HG03432 (cell line): Measurements from ENCODE around the gene ALG12.

Experiments
- ATAC-seq: cut with Tn5 transposase; IDR thresholded peaks from one replicate; pipeline ENCODE4 v1.9.1; 2021; ENCODE audit warnings: mild to moderate bottlenecking, moderate library complexity; ENCODE audit not compliant: unreplicated experiment

Gene ALG12

GRCh38 chr22:49913446-49913845, 4.8 kb downstream of the ALG12 start:
- ATAC-seq = no peak

- ATAC-seq = no peak
Observed at GRCh38 chr22:49913026-49913425, 5.2 kb downstream of the ALG12 start.

- no peak for ATAC-seq
Observed at GRCh38 chr22:49911881-49912625, 6.2 kb downstream of the ALG12 start.

GRCh38 chr22:49910229-49911155, 7.7 kb downstream of the ALG12 start:
- ATAC-seq = no peak

GRCh38 chr22:49909476-49910205, 8.6 kb downstream of the ALG12 start:
- ATAC-seq = no peak

- no peak for ATAC-seq
Observed at GRCh38 chr22:49907807-49908206, 10.4 kb downstream of the ALG12 start.

- ATAC-seq = no peak
Observed at GRCh38 chr22:49906799-49907290, 11.4 kb downstream of the ALG12 start.

GRCh38 chr22:49906071-49906798, 12.0 kb downstream of the ALG12 start:
- no peak for ATAC-seq

- ATAC-seq = no peak
Observed at GRCh38 chr22:49905465-49905864, 12.8 kb downstream of the ALG12 start.

- no peak for ATAC-seq
Observed at GRCh38 chr22:49904040-49904369, 14.2 kb downstream of the ALG12 start.

GRCh38 chr22:49903322-49904039, 14.8 kb downstream of the ALG12 start:
- ATAC-seq = no peak

GRCh38 chr22:49901457-49901856, 16.8 kb downstream of the ALG12 start:
- no peak for ATAC-seq

GRCh38 chr22:49900441-49901230, 17.6 kb downstream of the ALG12 start:
- no peak for ATAC-seq

- no peak for ATAC-seq
Observed at GRCh38 chr22:49899530-49899929, 18.7 kb downstream of the ALG12 start.

GRCh38 chr22:49897015-49897684, 21.1 kb downstream of the ALG12 start:
- no peak for ATAC-seq

- no peak for ATAC-seq
Observed at GRCh38 chr22:49896201-49896600, 22.0 kb downstream of the ALG12 start.

- no peak for ATAC-seq
Observed at GRCh38 chr22:49894322-49895054, 23.8 kb downstream of the ALG12 start.

GRCh38 chr22:49893025-49893424, 25.2 kb downstream of the ALG12 start:
- no peak for ATAC-seq
